ENCODE measurements around the gene VILL.

- TF ChIP-seq CTCF (IDR thresholded peaks at IDR 0.05; ENCODE audit: insufficient read depth, low read depth, low read length) (no peak), EZH2 (IDR thresholded peaks at IDR 0.05; ENCODE audit: insufficient read depth, low read length) (no peak)
These were observed 3.9 kb upstream of the VILL start for GRCh38 chr3:37986479-37987314.

Measured in astrocyte (in vitro differentiated cells and primary cell).